ENCODE data around the gene PRXL2B.
"Not testable (repeated sequence)": the region's sequence is repeated elsewhere in the genome, so short reads cannot be mapped to it uniquely, and the experiment has no call there.

PRXL2B gene

DNA sequence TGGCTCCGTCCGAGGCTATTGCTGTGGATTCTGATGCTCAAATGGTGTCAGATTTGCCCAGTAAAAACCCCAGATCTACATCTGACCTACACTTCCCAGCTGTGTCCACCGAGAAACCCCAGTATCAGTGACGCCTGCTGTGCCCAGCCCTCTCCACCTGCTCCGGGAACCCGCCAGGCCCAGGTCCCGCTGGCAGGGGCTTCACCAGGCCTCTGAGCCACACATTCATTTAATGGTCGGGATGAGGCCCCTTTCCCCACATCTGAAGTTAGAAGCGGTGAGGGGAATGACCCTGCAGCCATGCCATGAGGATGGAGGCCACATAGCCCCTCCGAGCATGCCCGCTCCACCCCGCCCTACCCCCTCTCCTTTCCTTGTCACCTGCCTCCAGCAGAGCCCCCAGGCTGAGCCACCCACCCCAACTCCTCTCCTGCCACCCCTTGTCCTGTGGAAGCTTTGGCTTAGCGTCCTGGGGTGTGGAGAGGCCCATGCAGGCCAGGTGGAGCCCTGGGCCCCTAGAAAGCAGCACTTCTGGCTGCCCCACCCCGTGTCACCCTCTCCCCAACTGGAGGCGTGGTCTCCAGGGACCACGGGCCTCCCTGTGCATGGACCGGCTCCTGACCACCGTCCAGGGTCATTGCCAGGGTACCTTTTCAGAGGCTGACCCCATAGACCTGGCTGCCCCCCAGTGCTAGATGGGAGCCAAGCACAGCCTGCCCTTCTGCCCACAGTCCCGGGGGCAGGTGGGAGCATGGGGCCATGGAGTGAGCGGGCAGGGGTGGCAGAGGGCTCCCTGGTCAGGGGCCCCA is 22.4 kb upstream of the PRXL2B start:
- DNase-seq (ENCODE audit: low read depth in 2 of 2): no peak

DNA sequence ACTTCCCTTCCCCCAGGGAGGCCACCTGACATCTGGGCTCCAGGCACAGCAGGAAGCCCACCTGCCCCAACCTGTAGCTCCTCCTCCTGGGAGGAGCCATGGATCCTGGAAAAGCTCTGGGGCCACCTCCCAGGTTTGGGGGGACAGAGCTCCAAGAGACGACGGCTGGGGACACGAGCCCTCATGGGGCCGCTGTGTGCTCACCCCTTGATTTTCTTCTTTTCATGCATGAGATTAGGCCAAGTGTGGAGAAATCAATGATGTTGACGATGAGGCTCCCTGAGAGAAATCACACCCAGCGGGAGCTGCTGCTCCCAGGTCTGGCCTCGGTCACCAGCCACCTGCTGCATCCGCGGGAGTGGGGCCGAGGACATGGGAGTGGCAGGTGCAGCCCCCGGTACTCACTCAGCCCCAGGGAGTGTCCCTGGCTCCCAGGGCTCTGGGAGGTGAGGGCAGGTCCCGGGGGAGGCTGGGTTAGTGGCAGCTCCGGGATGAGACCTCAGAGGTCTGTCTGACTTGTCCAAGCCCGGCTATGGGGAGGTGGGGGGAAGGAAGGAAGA is 21.7 kb upstream of the PRXL2B start:
- no peak for DNase-seq (ENCODE audit: low read depth in 2 of 2)

DNA sequence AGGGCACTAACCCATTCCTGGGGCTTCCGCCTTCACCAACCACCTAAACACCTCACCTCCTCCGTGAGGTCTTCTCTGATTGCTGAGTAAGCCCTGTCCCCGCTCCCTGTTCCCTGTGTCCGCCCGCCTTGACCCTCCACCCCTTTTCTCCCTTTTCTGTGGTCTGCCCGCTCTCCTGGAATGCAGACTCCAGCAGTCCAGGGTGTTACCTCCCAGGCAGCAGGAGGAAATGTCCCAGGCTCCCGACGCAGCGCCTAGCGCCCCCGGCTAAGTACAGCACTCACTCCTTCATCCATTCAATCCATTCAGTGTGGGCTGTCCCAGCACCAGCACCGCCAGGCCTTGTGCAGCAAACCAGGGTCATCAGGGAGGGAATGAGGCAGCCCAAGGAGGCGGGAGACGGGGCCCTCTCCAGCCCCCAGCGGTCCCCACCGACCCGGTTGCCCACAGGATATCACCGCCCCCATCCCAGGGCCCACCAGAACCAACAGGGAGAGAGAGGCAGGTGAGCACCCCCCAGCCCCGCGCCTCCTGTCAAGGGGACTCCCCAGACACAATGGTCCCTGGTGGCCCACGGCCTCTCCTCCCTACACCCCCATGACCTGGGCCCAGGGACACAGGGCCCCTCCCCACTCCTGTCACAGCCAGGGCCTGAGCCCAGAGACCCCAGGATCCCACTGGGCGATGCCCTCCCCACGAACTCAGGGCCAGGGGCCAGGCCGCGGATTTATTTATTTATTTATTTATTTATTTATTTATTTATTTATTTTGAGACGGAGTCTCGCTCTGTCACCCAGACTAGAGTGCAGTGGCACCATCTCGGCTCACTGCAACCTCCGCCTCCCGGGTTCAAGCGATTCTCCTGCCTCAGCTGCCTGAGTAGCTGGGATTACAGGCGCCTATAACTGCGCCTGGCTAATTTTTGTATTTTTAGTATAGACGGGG is 20.2 kb upstream of the PRXL2B start:
- no peak for DNase-seq (ENCODE audit: low read depth in 2 of 2)

DNA sequence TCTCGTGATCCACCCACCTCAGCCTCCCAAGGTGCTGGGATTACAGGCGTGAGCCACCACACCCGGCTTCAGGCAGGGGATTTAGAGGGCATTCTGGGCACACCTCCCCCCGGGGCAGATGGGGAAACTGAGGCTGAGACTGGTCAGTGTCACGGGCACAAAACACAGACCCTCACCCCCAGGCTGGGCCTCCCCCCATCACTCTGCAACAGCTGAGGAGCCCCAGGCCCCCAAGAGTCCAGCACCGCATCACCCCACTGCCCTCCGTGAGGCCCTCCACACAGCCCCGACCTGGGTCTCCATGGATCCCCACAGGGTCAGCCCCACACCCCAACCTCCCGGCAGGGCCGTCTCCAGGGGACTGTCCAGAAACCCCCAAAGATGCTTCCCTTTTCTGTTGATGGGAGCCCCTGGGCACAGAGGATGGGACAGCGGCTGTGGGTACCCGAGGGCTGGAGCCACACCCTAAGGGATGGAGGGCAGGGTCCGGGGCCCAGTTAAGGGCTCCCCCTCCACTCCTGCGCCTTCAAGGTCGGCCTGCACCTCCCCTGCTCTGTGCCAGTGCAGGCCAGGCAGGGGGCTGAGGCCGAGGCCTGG is 19.4 kb upstream of the PRXL2B start:
- no peak for DNase-seq (ENCODE audit: low read depth in 2 of 2)

DNA sequence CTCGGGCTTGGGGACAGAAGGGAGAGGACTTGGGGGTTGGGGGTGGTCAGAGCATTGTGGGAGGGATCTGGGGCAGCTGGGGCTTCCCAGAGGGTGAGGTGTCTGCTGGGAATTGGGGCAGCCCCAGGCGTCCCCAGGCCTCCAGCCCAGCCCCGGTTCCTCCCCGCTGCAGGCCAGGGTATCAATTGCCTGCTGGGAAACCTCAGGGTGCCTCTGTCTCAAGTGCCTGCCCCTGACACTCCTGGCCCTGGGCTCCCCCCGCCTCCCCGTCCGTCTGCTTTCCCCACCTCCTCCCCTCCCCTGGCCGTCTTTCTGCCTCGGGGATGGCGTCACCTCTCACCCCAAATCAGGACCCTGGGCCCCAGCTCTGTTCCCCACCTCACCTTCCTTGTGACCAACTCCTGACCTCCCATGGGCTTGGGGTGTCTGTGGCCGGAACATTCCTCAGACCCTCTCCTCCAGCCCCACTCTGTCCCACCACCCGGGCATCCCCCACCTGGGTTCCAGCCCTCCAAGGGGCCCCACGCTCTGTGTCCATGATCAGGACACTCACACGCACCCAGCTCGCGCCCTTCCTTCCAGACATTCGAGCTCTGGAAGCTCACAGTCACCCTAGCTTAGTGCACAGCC is 18.3 kb upstream of the PRXL2B start:
- not testable (repeated sequence) for DNase-seq (ENCODE audit: low read depth in 2 of 2)

DNA sequence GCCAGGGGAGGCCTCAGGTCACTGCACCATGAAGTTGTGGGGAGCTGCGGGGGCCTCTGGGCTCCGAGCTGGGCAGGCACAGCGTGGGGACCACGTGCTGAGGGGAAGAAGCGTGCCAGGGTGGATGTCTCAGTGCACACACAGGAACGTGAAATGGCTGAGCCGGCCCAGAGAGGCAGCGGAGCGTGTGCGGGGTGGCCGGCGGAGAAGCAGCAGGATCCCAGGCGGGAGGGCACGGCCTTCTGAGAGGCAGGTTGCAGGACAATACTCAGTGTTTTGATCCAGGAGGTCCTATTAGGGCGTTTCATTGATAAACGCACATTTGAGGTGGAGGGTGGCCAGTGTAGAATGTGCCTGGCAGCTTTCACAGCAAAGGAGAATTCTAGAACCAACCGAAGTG is 17.5 kb upstream of the PRXL2B start:
- no peak for DNase-seq (ENCODE audit: low read depth in 2 of 2)

DNA sequence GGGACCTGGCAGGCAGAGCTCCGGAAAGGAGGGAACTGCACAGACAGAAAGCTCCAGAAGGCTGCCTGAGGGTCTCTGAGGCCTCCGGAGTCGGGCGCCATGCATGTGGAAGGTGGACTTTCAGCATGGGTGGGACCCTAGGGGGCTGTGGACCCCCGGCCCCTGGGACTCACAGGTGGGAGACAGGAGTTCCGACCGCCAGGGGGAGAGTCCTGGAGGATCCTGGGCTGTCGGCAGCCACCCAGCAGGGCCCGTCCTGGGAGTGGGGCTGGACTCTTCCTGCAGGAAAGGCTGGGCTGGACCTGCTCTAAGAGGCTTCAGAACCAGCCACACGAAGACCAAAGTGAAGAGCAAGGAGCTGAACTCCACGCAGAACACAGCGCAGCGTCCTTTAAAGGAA is 16.9 kb upstream of the PRXL2B start:
- DNase-seq (ENCODE audit: low read depth in 2 of 2): not testable (repeated sequence)

DNA sequence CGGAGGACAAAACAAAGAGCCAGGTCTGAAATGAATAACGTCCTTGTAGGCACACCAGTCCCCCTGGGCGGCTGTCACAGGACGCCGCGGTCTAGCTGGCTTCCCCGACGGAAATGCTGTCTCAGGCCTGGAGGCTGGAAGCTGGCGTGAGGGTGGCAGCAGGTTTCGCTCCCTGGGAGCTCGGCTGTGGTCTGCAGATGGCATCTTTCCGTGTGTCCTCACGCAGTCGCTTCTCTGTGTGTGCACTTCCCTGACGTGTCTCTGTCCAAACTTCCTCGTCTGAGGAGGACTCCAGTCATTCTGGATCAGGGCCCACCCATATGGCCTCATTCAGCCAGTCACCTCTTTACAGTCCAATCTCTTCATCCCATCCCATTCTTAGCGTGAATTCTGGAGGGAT is 16.2 kb upstream of the PRXL2B start:
- no peak for DNase-seq (ENCODE audit: low read depth in 2 of 2)

DNA sequence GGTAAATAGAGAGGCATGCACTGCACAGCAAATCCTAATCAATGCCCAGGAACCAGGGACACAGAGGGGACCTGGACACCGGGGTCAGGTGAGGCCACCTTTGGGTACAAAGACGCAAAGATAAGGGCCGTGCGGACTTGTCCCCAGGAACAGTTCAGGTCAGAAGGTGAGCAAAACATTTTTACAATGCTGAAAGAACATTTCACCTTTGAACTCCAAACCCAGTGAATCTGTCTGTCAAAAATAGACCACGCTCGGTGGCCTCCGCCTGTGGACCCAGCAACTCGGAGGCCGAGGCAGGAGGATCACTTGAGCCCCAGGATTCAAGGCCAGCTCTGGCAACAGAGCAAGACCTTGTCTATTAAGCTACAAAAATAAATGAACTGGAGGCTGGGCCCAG is 15.2 kb upstream of the PRXL2B start:
- no peak for DNase-seq (ENCODE audit: low read depth in 2 of 2)

DNA sequence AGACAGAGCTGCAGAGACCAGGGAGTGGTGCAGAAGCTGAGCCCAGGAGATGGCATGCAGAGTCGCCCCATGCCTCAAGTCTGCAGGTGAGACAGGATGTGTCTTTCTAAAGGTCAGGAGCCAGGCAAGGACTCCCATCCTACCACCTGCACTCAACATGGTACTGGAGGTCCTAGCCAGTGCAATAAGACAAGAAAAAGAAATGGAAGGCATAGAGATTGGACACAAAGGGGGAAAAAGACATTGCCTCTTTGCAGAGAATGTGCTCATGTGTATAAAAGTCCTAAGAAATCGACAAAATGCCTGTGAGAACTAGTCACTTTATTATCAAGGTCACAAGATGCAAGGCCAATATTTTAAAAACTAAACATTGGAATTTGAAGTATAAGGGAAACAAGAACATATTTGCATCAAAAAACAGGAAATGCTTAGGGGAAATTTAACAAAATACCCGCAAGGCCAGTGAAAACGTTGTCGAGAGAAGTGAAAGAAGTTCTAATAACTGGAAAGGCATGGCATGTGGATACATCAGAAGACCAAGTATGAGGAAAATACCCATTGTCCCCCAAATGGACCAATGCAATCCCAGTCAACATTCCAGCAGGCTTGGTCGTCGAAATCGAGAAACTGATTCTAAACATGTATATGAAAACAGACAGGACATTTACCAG is 13.2 kb upstream of the PRXL2B start:
- no peak for DNase-seq (ENCODE audit: low read depth in 2 of 2)

DNA sequence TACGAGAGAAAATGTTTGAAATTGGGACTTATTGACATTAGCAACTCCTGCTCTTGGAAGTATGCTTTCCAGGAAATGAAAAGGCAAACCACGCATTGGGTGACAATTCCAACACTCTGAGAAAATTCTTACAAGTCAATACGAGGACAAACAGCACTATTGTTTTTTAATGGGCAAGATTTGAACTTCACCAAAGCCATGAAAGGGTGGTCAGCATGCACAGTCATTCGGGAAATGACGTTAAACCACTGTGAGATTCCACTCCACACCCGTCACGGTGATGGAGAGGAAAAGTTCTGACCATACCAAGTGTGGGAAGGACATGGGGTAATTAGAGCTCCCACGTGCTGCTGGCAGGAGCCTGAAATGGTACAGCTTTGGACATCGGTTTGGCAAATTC is 12.2 kb upstream of the PRXL2B start:
- no peak for DNase-seq (ENCODE audit: low read depth in 2 of 2)

DNA sequence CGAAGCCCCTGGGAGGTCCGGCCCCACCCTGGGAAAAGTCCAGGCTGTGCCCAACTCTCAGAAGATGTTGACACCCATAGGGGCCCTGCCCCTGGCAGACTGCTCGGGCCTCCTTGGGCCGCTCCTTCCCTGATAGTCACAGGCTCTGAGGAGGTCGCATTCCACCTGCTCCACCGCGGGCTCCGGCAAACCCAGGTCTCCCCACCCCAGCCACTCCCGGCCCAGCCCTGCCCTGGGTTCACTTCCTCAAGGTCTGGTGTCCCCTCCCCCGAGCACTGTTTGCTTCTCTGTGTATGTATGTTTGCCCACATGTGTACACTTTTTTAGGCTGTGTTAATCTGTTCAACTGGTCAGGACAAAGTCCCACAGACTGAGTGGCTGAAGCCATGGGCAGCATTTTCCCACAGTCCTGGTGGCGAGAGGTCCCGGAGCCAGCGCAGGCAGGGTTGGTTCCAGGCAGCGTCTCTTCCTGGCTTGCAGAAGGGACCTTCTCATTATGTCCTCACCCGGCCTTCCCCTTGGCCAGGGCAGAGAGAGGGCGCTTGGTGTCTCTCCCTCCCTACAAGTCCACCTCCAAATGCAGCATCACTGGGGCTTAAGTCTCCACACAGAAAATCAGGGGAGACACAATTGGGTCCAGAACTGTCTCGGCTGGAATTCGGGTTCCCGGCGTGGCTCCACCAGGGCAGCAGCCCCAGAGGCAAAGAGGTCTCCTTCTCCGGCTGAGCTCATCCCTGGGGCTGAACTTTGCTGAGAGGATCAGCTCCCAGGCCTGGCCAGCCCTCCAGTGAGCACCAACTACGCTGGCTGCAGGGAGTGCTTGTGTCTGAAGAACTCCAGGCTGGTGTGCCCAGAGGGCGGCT is 10.5 kb upstream of the PRXL2B start:
- no peak for DNase-seq (ENCODE audit: low read depth in 2 of 2)

DNA sequence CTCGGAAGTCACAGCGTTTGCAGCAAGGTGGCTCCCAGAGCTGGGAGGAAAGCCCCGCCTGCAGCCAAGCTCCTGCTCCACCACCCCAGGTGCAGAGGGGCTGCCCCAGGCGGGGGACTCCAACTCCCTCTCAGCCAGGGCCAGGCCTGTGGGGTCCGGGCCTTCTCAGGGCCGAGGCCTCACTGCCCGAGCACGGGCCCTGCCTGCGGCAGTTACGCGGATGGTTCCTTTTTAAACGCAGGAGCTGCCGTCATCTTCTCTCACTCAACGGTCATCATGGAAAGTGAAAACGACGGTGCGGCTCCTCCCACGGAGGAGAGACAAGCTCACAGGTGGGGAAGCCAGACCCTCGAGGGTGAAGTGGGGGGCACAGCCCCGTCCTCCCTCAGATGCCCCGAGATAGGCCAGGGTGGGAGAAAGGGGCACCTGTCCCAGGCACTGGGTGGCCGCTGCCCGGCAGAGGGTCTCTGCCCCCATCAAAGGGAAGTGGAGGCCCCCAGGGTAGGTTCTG is 9.0 kb upstream of the PRXL2B start:
- peak in 1 of 2 donors; percentile 24 for DNase-seq (ENCODE audit: low read depth in 2 of 2)

DNA sequence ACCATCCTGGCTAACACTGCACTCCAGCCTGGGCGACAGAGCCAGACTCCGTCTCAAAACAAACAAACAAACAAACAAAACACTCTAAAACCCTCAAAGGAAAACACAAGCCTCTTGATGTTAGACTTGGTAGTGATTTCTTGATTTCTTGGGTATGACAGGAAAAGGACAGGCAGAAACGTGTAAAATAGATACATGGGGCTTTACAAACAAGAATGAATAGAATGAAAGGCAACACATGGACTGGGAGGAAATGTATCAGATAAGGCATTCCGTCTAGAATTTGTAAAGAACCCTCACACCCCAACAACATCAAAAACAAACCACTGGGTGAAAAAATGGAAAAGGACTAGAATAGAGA is 7.8 kb upstream of the PRXL2B start:
- no peak for DNase-seq (ENCODE audit: low read depth in 2 of 2)

DNA sequence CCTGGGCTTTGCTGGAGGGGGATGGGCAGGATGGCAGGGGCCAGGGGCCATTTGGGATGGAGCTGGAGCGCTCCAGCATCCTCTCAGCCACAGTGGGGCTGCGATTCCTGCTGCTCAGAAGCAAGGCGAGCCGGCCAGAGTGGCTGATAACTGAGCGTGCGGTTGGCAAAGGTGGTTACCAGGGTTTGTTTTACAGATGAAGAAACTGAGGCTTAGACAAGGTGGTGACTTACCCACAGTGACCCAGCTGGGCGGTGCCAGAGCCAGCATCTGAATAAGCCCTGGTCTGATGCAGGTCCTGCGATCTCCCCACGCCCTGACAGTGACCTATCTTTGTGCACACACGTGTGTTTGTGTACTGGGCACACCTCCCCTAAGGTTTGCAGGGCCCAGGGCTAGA is 5.9 kb upstream of the PRXL2B start:
- no peak for DNase-seq (ENCODE audit: low read depth in 2 of 2)

DNA sequence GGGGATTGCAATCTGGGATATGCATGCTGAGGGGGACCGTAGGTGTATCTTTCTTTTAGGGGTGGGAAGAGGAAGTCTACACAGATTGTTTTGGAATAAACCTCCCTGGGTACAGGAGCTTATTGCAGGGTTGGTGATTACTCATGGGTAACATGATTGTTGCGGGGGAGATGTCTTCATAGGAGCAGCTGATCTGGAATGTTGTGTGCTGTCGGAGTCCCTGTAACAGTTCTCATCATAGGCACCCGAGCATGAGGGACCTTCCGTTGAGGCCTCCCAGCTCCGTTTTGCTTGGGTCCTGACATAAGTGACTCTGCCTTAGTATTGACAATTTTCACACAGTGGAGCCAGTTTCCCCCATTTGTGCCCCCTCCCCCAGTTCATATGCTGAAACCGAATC is 4.2 kb upstream of the PRXL2B start:
- no peak for DNase-seq (ENCODE audit: low read depth in 2 of 2)

DNA sequence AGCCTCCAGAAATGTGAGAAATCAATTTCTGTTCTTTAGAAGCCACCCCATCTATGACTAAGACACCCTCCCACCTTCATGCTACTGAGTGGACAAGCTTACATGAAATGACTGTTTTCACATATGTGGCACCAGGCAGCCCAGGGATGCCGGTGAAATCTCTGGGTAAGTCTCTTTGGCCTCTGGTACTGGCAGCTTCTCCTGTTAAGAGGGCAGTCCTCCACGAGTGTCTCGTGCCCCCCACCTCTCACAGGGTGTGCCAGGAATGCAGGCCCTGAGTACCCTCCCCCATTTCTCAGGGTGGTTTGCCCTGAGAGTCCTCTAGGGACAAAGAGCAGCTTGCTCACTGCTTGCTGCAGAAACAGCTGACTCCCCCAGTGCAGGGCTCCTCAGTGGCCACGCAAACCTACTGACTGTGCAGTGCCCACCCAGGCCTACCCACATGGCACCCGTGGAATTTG is 3.2 kb upstream of the PRXL2B start:
- DNase-seq (ENCODE audit: low read depth in 2 of 2): no peak

DNA sequence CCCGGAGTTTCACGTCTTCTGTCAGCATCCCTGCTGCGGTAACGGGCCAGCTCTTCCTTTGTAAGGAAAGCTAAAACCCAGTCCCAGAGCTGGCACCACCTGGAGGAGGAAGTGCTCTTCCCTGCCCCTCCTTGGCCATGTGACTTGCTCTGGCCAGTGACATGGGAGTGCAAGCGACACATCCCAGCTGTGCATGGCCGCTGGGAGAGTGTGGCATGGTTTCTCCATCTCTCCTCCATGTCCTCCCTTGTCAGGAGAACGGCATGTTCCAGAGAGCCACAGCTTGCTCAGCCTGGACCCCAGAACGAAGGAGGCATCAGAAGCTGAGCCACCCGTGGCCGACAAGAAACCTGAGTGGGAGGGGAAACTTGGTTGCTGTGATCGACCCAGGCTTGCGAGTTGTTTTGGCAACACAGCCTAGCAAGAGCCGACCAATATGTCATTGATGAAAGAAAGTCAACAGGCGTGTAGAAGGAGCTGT is 2.7 kb upstream of the PRXL2B start:
- no peak for DNase-seq (ENCODE audit: low read depth in 2 of 2)

DNA sequence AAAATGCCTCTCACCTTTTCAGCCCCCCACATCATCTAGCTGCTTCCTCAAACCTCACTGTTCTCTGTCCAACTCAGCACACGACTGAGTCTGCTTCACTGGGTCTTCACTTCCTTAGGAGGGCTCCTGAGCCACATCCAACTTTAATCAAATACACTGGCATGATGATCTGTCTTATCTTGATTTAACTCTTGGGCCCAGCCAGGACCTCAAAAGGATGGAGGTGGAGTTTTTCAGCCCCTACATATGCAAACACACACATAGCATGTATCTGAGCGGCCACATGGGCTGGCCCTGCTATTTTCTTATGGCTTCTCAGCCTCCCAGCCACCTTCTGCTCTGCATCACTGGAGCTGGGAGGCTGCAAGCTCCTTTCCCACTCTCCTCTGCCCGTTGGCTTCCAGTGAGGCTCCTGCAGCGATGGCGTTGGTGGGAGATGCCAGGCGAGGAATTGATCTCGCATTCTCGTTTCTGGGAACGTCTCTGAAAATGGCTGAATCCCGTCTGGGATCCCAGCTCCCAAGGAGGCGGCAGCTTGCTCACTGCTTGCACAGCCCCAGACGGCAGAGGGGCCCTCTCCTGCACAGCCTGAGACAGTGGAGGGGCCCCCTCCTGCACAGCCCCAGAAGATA is 1.8 kb upstream of the PRXL2B start:
- no peak for DNase-seq (ENCODE audit: low read depth in 2 of 2)
